Activated CD8-positive, alpha-beta T cell treated with anti-CD3 and anti-CD28 coated beads for 36 hours (primary cell): ENCODE results near the gene TRIM60. TPM values are rescaled to one million over a fixed set of nuclear protein-coding genes. Genes with fewer than 3 reads are reported as not detected.
"Not testable (repeated sequence)": the region's sequence is repeated elsewhere in the genome, so short reads cannot be mapped to it uniquely, and the experiment has no call there.

Experiments used
- ATAC-seq: fragments of 200-7000 bp; cut with Tn5 transposase; one replicate; pipeline ENCODE4 v1.10.0; 2021; ENCODE audit warnings: mild to moderate bottlenecking, moderate library complexity
- CTCF ChIA-PET: fragments of 350-600 bp; sonication (Branson Sonifier 250); formaldehyde crosslinking; loops from one replicate; lab custom pipeline; 2021; ENCODE audit warnings: antibody characterized with exemption; lab: Charles Lee
- POLR2A ChIA-PET: fragments of 350-600 bp; sonication (Branson Sonifier 250); formaldehyde crosslinking; loops from one replicate; lab custom pipeline; 2021; ENCODE audit warnings: antibody characterized with exemption; lab: Charles Lee
- DNase-seq: peaks from one replicate; pipeline ENCODE4 v3.0.0-alpha.2; 2020
- H3K27ac Mint-ChIP-seq: one replicate; pipeline ENCODE4 v1.8.0; 2021; ENCODE audit warnings: mild to moderate bottlenecking, mixed read lengths
- H3K27me3 Mint-ChIP-seq: one replicate; pipeline ENCODE4 v1.8.0; 2021; ENCODE audit warnings: mixed read lengths
- H3K36me3 Mint-ChIP-seq: one replicate; pipeline ENCODE4 v1.8.0; 2021; ENCODE audit warnings: low read depth, mixed read lengths
- H3K4me1 Mint-ChIP-seq: one replicate; pipeline ENCODE4 v1.8.0; 2021; ENCODE audit warnings: low read depth, mixed read lengths
- H3K4me3 Mint-ChIP-seq: one replicate; pipeline ENCODE4 v1.8.0; 2021; ENCODE audit warnings: mild to moderate bottlenecking, moderate library complexity, mixed read lengths
- H3K9me3 Mint-ChIP-seq: one replicate; pipeline ENCODE4 v1.8.0; 2021; ENCODE audit warnings: mixed read lengths
- intact Hi-C: fragments of 100-400 bp; cut with micrococcal nuclease; formaldehyde crosslinking; loops from one replicate; pipeline ENCODE4 v1.10.0; 2022
- total RNA-seq, 2 experiments: library from RNA; stranded (reverse); gene quantifications; one replicate each; pipeline ENCODE4 v1.2.3, GENCODE V29; 2021
- TF ChIP-seq, protein P1 (sequence below): fragments of 200-600 bp; IDR thresholded peaks from one replicate; pipeline ENCODE4 v1.8.0; 2022; ENCODE audit warnings: antibody characterized with exemption, mild to moderate bottlenecking

The TRIM60 gene
- total RNA-seq, 2 experiments from 2014 or later, result not detected

DNA sequence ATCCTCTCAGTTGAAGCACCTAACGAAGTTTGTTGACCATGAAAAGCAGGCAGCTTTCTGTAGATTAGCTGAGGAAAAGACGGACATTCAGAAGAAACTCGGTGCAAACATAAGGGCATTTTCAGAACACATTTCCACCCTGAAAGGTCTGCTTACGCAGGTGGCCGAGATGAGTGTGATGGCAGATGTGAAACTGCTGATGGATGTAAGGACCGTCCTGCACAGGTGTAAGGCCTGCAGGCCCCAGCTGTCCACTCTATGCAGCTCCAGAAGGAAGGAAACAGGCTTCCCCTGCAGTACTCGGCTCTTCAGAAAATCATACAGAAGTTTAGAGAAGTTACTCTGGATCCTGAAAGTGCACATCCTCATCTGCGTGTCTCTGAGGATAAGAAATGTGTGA lies 20.8 kb upstream of the TRIM60 start:
- peaks cover 8% of the 10 kb centered on the region for H3K27me3 Mint-ChIP-seq
- ATAC-seq, result no peak
- TF ChIP-seq, protein P1, sequence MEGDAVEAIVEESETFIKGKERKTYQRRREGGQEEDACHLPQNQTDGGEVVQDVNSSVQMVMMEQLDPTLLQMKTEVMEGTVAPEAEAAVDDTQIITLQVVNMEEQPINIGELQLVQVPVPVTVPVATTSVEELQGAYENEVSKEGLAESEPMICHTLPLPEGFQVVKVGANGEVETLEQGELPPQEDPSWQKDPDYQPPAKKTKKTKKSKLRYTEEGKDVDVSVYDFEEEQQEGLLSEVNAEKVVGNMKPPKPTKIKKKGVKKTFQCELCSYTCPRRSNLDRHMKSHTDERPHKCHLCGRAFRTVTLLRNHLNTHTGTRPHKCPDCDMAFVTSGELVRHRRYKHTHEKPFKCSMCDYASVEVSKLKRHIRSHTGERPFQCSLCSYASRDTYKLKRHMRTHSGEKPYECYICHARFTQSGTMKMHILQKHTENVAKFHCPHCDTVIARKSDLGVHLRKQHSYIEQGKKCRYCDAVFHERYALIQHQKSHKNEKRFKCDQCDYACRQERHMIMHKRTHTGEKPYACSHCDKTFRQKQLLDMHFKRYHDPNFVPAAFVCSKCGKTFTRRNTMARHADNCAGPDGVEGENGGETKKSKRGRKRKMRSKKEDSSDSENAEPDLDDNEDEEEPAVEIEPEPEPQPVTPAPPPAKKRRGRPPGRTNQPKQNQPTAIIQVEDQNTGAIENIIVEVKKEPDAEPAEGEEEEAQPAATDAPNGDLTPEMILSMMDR, result no peak
- ChIA-PET POLR2A (interaction anchor here (1.1 kb wide), 1 partner anchor 27 kb away, joined by 3 read pairs; no protein-coding TSS in a partner anchor), CTCF (no interaction called here)
- H3K9me3 Mint-ChIP-seq, result no peaks in the 10 kb centered on the region
- H3K27ac Mint-ChIP-seq, result no peak overlapping the region
- H3K36me3 Mint-ChIP-seq, result no peaks in the 10 kb centered on the region
- no peak for DNase-seq
- peaks cover 12% of the 10 kb centered on the region for H3K4me1 Mint-ChIP-seq
- no peak overlapping the region for H3K4me3 Mint-ChIP-seq
- intact Hi-C loops, result no loop called here

DNA sequence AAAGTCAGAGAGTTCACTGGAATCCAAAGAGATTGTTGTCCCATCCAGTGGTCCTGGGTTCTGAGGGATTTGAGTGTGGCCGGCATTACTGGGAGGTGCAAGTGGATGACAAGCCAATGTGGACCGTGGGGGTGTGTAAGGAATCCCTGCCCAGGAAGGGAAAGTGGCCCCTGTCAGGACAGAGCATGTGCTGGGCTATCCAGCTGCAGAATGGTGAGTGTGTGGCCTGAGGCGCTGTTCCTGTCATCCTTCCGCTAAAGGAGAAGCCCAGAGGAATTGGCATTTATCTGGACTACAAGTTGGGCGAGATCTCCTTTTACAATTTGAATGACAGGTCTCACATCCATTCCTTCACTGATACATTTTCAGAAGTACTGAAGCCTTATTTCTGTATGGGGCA lies 20.4 kb upstream of the TRIM60 start:
- TF ChIP-seq, protein P1, result no peak
- ATAC-seq (no peak), DNase-seq (no peak)
- Mint-ChIP-seq H3K4me3 (no peak overlapping the region), H3K27me3 (peaks cover 8% of the 10 kb centered on the region), H3K9me3 (no peaks in the 10 kb centered on the region), H3K36me3 (no peaks in the 10 kb centered on the region), H3K4me1 (peaks cover 12% of the 10 kb centered on the region), H3K27ac (no peak overlapping the region)
- intact Hi-C loops, result no loop called here
- ChIA-PET CTCF (no interaction called here), POLR2A (interaction anchor here (1.1 kb wide), 1 partner anchor 27 kb away, joined by 3 read pairs; no protein-coding TSS in a partner anchor)

DNA sequence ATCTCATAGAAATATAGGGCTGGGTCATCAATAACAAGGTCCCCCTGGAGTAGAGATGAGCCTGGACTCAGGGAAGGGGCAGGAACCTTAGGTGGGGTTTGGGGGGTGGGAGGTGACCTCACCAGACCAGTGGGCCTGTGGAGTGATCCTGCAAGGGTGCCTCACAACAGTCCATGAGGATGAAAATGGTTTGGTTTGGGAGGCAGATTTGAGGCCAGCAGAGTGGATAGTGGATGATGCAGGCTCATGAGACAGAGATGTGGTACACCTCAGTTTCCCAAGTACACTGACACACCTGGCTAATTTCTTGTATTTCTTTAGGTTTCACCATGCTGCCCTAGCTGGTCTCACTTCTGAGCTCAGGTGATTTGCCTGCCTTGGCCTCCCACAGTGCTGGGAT lies 18.1 kb upstream of the TRIM60 start:
- Mint-ChIP-seq H3K4me1 (peaks cover 12% of the 10 kb centered on the region), H3K9me3 (no peaks in the 10 kb centered on the region), H3K27ac (no peak overlapping the region), H3K27me3 (peaks cover 5% of the 10 kb centered on the region), H3K36me3 (no peaks in the 10 kb centered on the region), H3K4me3 (no peak overlapping the region)
- ChIA-PET POLR2A (no interaction called here), CTCF (interaction anchor here (1.3 kb wide), 1 partner anchor 245 kb away, joined by 3 read pairs; no protein-coding TSS in a partner anchor)
- TF ChIP-seq, protein P1, result no peak
- no peak for DNase-seq
- intact Hi-C loops, result no loop called here
- ATAC-seq, result no peak

DNA sequence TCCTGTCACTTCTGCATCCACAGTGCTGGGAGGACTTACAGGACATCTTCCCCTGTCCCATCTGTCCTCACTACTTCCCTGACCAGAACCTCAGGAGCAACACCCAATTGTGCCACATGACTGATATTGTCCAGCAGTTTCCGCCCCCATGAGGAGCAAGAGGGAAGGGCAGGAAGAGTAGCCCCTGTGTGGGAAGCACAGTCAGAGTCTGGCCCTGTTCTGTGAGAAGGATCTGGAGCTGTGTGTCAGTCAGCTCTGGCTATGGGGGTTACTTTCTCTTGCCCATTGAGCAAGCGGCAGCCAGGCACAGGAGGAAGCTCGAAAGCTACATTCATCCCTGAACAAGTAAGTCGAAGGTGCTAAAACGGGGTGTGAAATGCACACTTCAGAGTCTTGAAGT lies 14.8 kb upstream of the TRIM60 start:
- H3K4me3 Mint-ChIP-seq, result no peak overlapping the region
- no peak for ATAC-seq
- CTCF ChIA-PET, result no interaction called here
- no peaks in the 10 kb centered on the region for H3K9me3 Mint-ChIP-seq
- no peaks in the 10 kb centered on the region for H3K4me1 Mint-ChIP-seq
- TF ChIP-seq, protein P1, result no peak
- no peaks in the 10 kb centered on the region for H3K36me3 Mint-ChIP-seq
- intact Hi-C loops, result no loop called here
- peaks cover 5% of the 10 kb centered on the region for H3K27me3 Mint-ChIP-seq
- no peak for DNase-seq
- POLR2A ChIA-PET, result interaction anchor here (0.7 kb wide), 1 partner anchor 11 kb away, joined by 3 read pairs; no protein-coding TSS in a partner anchor
- no peak overlapping the region for H3K27ac Mint-ChIP-seq

DNA sequence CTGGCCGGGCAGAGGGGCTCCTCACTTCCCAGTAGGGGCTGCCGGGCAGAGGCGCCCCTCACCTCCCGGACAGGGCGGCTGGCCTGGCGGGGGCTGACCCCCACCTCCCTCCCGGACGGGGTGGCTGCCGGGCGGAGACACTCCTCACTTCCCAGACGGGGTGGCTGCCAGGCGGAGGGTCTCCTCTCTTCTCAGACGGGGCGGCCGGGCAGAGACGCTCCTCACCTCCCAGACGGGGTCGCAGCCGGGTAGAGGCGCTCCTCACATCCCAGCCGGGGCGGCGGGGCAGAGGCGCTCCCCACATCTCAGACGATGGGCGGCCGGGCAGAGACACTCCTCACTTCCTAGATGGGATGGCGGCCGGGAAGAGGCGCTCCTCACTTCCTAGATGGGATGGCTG lies 11.8 kb upstream of the TRIM60 start:
- H3K9me3 Mint-ChIP-seq, POLR2A ChIA-PET, DNase-seq, H3K27me3 Mint-ChIP-seq, H3K4me1 Mint-ChIP-seq, H3K4me3 Mint-ChIP-seq, H3K36me3 Mint-ChIP-seq, intact Hi-C loops, ATAC-seq, H3K27ac Mint-ChIP-seq, CTCF ChIA-PET: not testable (repeated sequence)

DNA sequence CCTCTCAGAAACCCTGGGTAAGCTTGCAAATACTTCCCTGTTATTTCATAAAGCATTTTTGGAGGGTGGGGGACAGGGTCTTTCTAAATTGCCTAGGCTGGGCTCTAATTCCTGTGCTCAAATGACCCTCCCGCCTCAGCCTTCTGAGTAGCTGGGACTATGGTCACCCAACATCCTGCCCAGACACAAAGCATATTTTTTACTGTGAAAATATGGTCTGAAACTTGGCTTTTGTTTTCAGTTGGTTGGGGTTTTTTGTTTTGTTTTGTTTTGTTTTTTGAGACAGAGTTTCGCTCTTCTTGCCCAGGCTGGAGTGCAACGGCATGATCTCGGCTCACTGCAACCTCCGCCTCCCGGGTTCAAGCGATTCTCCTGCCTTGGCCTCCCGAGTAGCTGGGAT lies 6.0 kb upstream of the TRIM60 start:
- DNase-seq, H3K4me3 Mint-ChIP-seq, ATAC-seq, H3K4me1 Mint-ChIP-seq, POLR2A ChIA-PET, H3K27ac Mint-ChIP-seq, H3K36me3 Mint-ChIP-seq, H3K9me3 Mint-ChIP-seq, H3K27me3 Mint-ChIP-seq, intact Hi-C loops, CTCF ChIA-PET: not testable (repeated sequence)
